GM12891 (cell line): ENCODE measurements around the gene ZSCAN1.

Source experiments
- PAX5 ChIP-seq: IDR thresholded peaks from 2 replicates; pipeline ENCODE4 v1.6.1; 2011; ENCODE audit warnings: low read length, moderate library complexity, mild to moderate bottlenecking; ENCODE audit not compliant: insufficient read depth, severe bottlenecking
- POLR2A ChIP-seq: IDR thresholded peaks from 2 replicates; pipeline ENCODE4 v1.6.1; 2011; ENCODE audit warnings: low read depth, low read length, control low read depth
- POLR2AphosphoS5 ChIP-seq: IDR thresholded peaks from 2 replicates; pipeline ENCODE4 v1.6.1; 2011; ENCODE audit warnings: low read depth, low read length, control low read depth
- POU2F2 ChIP-seq: IDR thresholded peaks from 2 replicates; pipeline ENCODE4 v1.6.1; 2011; ENCODE audit warnings: low read depth, mild to moderate bottlenecking, control low read depth, low read length, moderate library complexity
- SPI1 ChIP-seq: IDR thresholded peaks from 2 replicates; pipeline ENCODE4 v1.6.1; 2011; ENCODE audit warnings: low read depth, low read length, control low read depth
- TAF1 ChIP-seq: IDR thresholded peaks from 2 replicates; pipeline ENCODE4 v1.6.1; 2011; ENCODE audit warnings: low read depth, low read length, control low read depth

DNA sequence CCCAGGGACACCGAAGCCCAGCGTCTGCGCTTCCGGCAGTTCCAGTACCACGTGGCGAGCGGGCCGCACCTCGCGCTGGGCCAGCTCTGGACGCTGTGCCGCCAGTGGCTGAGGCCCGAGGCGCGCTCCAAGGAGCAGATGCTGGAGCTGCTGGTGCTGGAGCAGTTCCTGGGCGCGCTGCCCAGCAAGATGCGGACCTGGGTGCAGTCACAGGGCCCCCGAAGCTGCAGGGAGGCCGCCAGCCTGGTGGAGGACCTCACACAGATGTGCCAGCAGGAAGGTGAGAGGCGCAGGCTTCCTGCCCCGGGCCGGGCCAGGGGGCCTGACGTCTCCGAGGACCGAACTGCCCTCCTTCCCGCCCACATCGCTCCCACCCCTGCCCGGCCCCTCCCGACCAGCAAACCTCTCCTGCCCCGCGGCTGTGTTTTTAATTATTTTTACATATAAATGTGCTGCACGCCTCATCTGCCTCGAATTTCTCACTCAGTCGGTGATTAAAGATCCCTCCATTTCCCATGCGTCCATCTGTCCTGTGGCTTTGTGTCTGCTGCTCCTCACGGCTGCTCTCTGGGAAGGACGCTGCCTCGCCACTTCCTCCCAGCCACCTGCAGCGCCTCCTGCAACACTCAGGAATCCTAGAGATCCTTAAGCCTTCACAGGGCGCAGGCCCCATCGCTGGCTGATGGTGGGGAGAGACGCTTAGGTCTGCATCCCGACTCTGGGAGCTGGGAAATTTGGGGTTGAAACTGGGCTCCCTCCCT lies 4.3 kb downstream of the ZSCAN1 start:
- TF ChIP-seq POLR2A (no peak), POLR2AphosphoS5 (no peak), TAF1 (no peak), SPI1 (no peak), PAX5 (no peak), POU2F2 (no peak)
